HS-5 (cell line): ENCODE measurements around the gene RAB36.

Experiments
- DNase-seq: peaks from one replicate; pipeline ENCODE4 v3.0.0-alpha.2; 2012; ENCODE audit warnings: low read depth

Gene RAB36

GRCh38 chr22:23108249-23109078 lies 36.8 kb upstream of the RAB36 start:
- no peak for DNase-seq

DNA sequence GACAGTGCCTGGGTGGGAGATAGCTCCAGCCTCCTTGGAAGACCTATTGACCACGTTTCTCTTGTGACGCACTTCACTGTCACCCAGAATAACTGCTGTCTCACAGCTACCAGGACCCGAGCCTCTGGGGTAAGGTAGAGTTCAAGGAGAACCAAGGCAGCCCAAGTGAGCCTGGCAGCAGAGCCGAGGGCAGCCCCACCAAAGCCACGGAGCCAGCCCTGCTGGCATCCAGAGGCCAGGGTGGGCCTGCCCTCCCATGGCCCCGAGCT lies 36.3 kb upstream of the RAB36 start:
- DNase-seq: no peak

DNA sequence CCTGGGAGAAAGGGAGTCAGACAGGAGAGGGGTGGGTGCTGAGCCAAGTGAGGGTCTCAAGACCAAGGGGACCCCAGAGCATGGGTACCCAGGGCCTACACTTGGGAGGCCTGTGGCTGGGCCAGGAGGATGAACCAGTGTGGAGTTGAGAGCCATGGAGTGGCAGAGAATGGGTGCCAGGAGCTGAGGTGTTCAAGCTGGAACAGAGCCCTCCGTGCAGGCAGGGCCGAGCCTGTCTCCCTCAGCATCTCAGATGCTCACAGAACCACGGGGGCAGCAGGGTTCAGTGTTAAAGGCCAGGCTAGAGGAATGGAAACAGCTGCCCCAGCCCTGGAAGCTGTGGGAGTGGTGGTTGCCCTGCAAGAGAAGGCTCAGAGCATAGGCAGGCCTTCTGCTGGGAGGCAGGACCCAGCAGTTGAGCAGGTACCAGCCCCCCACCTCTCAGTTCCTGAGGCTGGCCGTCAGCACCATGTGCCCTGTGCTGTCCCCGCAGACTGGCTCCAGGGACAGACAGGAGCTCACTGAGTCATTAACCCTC lies 35.8 kb upstream of the RAB36 start:
- DNase-seq: no peak

GRCh38 chr22:23110190-23110921 lies 34.9 kb upstream of the RAB36 start:
- DNase-seq: no peak

DNA sequence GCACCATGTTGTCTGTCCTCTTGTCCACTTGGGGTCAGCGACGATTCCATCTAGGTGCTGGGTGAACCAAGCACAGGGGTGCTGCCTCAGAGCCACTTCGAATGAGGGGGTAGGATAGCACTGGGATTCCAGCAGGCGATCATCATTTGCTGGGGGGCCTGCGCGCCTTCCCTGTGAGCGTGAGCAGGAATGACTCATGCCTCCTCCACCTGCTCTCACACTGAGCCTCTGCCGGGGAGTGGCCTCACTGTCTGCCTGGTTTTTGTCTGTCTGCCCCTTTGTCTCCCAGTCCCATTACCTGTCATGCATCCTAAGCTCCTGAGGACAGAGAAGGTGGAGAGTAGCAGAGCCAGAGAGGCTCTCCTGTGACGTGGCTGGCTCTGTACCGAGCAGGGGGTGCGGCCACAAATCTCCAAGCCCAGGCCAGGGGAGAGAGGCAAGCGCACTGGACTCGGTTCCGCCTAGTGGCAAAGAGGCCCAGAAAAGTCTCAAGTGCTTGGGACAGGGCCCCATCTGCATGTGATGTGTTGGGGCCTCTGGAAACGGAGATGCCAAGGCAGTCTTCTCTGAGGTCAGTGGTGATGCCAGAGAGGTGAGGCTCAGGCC lies 34.3 kb upstream of the RAB36 start:
- DNase-seq: no peak

DNA sequence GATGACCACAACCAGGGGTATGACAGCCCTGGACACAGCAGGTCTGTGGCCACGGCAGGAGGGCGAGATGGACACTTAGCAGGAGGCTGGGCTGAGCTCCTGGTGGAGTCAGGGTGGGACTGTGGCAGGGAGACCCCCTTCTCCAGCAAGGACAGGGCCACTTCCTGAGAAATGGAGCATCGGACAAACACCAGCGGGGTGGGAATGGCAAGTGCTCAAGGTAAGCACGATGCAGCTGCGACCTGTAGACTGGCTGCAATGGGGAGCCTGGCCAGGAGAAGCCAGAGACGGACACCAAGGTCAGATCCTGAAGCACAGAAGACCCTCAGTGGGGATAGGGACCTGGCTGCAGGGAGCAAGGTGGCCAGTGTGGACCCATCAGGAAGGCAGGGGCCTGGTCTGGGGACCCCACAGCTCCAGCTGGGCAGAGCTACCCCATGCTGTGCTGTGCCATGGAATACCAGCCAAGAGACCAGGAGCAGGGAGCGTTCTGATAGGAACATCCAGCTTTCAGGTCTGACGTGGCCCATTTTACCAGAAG lies 32.7 kb upstream of the RAB36 start:
- no peak for DNase-seq

DNA sequence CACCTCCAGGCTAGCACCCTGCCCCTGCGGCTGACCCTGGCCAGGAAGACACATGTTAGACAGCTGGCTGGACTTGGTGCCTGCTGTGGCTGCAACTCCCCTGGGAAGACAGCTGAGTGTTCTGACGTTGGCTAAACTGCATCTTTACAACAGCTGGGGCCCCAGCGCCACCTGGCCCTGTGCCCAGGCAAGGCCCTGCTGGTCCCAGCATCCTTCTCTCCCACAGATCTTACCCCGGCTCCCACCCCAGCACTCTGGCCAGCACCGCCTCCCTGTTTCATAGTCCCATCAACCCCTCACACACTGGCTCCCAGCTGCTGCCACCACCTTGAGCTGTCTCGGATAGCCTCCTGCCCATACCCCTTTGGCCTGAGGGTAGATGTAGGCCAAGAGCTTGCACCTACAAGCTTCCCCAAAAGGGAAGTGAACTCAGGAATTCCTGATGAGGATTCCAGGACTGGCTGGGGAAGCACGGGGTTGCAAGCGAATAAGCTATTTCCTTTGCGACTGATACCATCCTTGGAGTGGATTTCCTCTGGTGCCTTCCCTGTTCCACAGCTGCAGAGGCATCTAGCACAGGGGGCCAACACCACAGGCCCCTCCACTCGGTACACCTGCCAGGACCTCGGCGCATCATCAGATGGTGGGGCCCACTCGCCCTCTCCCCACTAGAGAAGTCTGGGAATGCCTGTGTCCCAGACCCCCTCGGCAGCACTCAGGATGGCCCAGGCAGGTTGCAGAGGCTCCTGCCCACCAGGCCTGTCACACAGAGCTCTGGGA lies 32.0 kb upstream of the RAB36 start:
- no peak for DNase-seq

DNA sequence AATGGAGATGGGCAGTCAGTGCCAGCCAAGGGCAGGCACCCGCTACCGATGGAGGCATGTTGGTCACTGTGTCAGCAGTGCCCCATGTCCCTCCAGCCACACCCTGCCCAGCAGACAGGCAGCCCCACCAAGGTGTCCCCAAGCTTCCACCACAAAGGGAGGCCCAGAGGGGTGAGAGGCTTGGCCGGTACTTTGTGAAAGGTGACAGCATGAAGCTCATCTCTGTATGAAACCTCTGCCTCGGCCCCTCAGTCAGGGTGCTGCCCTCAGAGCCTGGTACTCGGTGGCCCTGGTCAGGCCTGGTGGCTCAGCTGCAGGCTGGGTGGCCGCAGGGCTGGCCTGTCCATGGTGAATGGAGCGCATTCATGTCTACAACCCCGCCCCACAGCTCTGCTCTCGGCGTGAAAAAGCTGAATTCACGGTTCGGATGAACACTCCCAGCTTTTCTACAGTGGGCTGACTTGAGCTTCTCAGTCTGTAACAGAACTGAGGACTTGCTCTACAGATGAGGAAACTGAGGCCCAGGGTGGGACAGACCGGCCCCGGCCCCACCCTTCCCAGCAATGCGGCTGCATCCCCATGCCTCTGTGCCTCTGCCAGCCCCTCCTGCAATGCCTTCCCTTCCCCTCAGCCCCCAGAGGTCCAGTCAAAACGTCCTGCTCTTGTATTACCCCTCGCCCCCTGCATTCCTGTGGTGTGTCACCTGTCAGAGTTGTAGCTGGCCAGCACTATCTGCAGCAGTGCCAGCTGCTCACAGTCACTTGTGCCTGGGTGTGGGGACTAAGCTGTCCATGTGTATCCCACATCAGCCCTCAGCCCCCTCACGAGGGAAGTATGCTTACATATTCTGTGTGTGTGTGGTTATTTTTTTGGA lies 31.2 kb upstream of the RAB36 start:
- no peak for DNase-seq

DNA sequence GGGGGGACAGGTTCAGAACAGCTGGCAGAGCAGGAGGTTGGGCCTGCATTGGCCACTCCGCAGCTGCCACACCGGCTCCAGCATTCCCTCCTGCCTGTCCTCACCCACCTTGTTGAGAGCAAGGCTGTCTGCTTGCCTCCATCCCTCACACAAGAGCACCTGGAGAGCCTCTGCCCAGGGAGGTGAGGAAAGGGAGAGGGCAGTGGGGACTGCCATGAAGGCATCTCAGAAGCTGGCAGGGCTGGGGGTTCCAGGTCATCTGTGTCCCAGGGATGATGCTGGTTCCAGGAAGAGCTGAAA lies 30.6 kb upstream of the RAB36 start:
- no peak for DNase-seq

GRCh38 chr22:23115369-23115768 lies 29.9 kb upstream of the RAB36 start:
- no peak for DNase-seq

GRCh38 chr22:23115825-23116494 lies 29.3 kb upstream of the RAB36 start:
- DNase-seq: no peak

- DNase-seq: no peak
Measured at GRCh38 chr22:23116506-23117263, 28.6 kb upstream of the RAB36 start.

- DNase-seq: no peak
Measured at GRCh38 chr22:23117275-23117674, 28.0 kb upstream of the RAB36 start.

- DNase-seq: no peak
Measured at GRCh38 chr22:23117891-23118646, 27.2 kb upstream of the RAB36 start.

DNA sequence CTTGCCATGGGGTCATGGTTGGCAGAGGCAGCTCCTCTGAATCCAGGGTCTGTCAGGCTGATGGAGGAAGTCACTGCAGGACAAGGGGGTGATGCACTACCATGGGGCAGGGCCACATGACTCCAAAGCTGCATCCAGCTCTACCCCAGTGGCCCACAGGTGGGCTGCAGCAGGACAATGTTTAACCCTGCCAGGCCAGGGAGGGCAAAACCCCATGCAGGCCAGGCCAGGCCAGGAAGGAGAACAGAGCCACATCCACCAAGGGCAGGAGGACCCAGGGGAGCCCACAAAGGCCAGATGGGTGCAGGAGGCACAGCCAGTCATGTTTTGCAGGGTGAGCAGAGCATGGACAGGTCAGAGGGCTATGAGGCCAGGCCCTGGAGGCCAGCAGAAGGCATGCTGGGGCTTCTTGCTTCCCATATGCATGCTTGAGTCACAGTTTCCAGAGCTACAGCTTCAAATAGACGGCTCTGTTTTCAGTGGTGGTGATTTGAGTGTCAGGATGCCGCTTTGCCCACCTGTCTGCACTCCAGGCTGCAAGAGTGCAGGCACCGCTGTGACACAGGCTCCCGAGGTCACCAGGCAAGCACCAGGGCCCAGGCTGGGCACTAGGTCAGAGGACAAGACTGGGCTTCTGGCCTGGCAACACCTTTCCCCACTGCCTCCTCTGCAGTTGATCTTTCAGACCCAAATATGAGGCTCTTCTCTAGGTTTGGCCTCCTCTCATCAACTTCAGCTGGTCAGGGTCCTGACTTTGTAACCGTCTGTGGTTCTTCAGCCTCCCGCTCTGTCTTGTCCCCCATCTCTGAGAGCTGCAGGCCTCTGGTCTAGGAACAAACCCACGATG lies 26.4 kb upstream of the RAB36 start:
- no peak for DNase-seq

GRCh38 chr22:23119494-23120414 lies 25.5 kb upstream of the RAB36 start:
- DNase-seq: no peak

- no peak for DNase-seq
Measured at GRCh38 chr22:23120415-23120899, 24.8 kb upstream of the RAB36 start.
